Left renal cortex interstitium (tissue), 4 donors: ENCODE data around the gene CIB4. TPM values are rescaled to one million over a fixed set of nuclear protein-coding genes. Genes with fewer than 3 reads are reported as not detected.

Experiments used
- DNase-seq, 4 donors: peaks; one replicate each; pipeline ENCODE4 v3.0.0-alpha.2; 2013; ENCODE audit warnings: low read depth in 4 of 4, low spot score in 2 of 4, missing footprints in 1 of 4
- polyA plus RNA-seq, 4 donors: library from polyadenylated mRNA; unstranded; fragments of 120-200 nt; gene quantifications; one replicate each; pipeline ENCODE4 v1.2.1, GENCODE V29; 2013; ENCODE audit not compliant: insufficient read length in 4 of 4

The CIB4 gene
- polyA plus RNA-seq: under 1 TPM in 3 of 4 donors, not detected in 1; 0.33 to 0.81 (median 0.41) TPM

- no peak for DNase-seq
Observed at GRCh38 chr2:26640781-26641564, at the start of gene CIB4. CIB4 (minus strand) TSS chr2:26641366; CDS start chr2:26641314, 52 bp downstream.

DNA sequence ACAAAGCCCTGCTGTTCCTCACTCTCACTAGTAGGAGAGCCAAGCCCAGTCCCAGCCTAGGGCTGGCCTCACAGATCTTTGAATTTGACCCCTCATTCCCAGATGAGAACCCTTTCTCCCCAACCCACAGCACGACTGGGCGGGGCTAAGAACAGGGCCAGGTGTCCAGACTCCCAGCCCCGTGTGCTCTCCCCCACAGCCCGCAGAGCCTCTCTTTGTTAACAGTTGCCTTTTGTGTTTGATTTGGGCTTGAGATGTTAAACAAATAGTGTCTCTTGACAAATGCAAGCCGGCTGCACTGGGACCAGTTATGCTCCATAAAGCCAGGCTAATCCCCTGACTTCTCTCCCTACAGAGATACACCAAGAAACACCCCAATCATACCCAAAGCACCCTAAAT, 46.6 kb upstream of the CIB4 start:
- no peak for DNase-seq

DNA sequence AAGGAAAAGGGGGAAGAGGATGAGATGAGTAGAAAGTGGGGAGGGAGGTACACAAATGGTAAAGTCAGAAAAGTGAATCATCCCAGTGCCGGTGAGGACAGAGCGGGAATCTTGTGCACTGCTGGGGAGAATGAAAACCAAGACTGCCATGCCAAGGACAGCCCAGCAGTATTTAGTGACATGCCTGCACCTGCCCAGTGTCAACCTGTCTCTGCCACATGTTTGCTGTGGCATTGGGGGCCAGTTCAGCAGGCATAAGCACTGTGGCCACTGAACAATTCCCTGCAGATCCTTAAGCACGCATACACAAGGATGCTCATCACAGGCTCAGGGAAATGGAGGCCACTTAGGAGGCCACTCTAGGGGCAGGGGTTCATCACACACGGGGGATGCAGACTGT, 46.2 kb upstream of the CIB4 start:
- no peak for DNase-seq

DNA sequence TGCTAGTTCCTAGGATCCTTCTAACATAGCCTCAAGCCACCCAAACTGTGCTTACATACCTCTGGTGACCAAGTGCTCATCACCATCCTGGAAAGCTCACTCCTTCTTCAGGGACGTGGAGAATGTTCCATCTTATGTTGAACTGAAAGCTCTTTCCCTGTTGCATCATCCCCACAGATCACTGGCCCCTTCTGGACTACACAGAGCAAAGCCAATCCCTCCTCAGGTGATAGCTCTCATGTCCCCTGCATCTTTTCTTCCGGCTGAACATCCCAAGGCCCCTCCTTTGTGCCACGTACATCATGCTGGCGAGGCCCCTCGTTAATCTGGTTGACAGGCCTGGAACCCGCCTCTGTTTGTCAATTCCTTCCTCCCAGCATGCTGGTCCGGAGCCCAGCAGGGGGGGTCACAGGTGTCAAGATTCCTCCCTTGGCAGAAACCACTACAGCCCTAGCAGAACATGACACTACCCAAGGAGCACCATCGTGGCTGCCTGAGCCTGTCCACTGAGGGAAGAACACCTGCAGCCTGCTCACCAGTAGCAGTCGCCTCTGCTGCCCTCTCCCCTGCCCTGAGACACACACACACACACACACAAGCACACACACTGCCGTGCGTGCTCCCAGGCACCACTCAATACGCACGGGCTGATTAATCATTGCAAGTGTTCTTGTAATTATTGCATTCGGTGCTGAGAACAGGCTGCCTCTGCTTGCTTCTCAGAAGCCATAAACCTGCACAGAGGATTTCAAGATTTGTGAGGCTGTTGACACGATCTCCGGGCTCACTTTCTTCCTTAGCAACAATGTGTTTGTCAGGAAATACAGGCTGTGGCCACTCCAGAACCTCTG, 45.0 kb upstream of the CIB4 start:
- DNase-seq: peak in 3 of 4 donors; percentile 59 to 72 (median 71)

DNA sequence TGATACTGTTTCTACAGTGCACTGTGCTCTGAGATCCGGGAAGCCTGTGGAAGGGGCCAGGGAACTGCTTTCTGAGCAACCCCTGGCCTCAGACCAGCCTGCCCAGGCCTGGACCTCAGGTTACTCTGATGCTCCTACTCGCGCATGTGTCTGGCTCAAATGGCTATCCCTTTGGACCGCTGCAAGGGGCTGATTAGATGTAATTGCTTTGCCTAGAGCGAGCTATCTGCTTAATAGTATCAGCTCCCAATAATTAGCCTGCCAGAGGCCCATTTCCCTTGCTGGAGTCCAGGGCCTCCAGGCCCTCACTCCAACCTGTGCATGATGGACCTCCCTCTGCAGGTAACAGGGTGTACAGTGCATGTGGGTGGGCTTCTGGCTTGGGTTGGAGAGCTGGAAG, 44.2 kb upstream of the CIB4 start:
- no peak for DNase-seq

- no peak for DNase-seq
Observed at GRCh38 chr2:26683583-26683982, 42.4 kb upstream of the CIB4 start.

GRCh38 chr2:26682155-26682554, 41.0 kb upstream of the CIB4 start:
- no peak for DNase-seq

GRCh38 chr2:26681656-26682055, 40.5 kb upstream of the CIB4 start:
- DNase-seq: no peak

GRCh38 chr2:26679867-26680266, 38.7 kb upstream of the CIB4 start:
- no peak for DNase-seq

GRCh38 chr2:26678035-26678434, 36.9 kb upstream of the CIB4 start:
- no peak for DNase-seq

- no peak for DNase-seq
Observed at GRCh38 chr2:26675651-26676255, 34.6 kb upstream of the CIB4 start.

- no peak for DNase-seq
Observed at GRCh38 chr2:26674771-26675170, 33.6 kb upstream of the CIB4 start.

DNA sequence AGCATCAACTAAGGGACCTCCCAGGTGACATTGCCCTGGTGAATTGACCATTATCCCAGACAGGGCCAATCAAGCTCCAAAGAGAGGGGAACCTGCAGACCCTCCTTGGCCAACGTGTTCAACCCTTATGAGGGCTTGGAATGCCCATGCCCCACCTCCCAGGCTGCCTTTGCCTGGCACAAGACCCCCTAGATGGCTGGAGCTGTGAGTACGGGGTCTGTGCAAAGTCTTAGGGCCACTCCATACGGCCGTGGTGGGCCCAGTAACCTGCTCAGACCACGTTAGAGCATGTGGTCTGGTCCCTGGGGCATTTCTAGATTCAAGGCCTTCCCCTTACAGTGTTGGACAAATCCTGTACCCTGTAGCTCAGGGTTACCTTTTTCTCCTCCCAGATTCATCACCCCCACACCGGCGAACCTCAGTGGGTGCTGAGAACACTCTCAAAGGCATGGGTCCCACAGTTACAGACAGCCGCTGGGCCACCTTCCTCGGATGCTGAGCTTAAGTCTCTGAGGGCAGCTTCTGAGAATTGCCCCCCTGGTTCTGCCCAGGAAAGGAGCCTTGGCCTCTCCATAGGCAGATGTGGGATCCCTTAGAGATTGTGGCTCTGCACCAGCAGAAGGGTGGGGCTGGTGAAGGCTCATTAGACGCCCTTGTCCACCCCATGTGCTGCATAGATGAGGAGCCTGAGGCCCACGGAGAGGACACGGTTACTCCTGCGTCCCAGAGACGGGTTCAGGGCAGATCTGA, 33.0 kb upstream of the CIB4 start:
- no peak for DNase-seq

DNA sequence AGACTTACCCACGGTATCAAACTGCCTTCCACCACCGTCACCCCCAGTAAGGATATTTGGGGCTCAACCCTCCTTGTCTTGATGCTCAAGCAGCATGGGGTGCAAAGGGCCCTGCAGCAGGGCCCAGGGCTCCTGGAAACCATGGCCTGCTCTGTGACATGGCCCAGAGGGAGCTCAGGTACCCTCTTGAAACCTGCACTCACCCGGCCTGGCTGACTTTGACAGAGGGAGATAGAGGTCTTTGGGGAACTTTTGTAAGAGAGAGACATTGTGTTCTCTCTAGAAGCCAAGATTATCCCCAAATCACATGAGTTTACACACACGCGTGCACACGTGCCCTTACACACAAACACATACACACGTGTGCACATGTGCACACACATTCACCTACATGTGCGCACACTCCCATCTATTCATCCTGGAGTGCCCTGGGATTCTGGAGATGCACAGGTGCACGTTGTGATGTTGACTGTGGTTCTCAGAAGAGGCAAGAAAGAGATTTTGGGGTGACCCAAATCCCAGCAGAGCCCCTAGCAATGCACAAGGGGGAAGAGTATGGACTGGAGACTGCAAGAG, 31.7 kb upstream of the CIB4 start:
- no peak for DNase-seq

- DNase-seq: no peak
Observed at GRCh38 chr2:26672112-26672817, 31.1 kb upstream of the CIB4 start.

DNA sequence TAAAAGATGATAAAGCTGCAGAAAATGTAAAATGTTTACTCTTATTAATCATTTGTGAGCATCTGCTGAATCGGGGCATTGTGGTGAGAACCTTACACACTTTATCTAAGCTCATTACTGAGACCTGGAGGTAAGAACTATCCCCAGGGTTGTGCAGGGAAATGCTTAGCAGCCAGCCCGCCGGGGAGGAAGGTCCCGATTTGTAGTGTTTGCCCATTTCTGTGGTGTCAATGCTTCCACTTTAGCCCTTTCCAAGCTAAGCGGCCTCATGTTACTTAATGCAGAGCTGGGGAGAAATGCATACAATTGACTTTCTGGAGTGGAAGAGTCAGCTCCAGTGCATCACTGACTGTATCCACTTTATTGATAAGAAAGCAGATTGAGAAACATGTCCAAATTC, 30.5 kb upstream of the CIB4 start:
- no peak for DNase-seq

DNA sequence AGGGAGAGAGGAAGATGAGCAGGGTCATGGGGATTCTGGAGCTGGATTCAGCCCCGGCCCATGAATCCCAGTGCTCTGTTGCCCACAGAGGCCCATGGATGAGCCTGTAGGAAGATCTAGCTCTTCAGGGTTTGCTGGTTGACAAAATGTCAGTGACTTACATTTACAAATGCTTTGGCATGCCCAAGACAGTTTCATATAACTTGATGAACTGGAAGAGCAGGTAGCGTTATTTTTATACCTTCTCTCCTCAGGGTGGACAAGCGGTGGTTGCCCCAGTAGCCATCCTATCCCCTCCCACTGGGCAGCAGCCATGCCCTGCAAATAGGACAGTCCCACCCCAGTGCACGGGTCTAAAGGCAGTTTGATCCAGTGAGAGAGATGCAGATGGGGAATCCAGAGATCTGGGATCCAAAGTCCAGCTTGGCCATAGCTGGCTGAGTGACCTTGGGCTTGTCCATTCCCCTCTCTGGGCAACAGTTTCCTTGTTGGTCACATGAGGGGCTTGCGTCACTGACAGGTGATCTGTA, 29.8 kb upstream of the CIB4 start:
- no peak for DNase-seq

- DNase-seq: no peak
Observed at GRCh38 chr2:26670171-26670570, 29.0 kb upstream of the CIB4 start.
